Activated naive CD4-positive, alpha-beta T cell treated with anti-CD3 and anti-CD28 coated beads, Interleukin-2, amount 50 U/mL, for 72 hours (primary cell): ENCODE measurements around the gene ITGB7. TPM values are rescaled to one million over a fixed set of nuclear protein-coding genes. Genes with fewer than 3 reads are reported as not detected.
A peak's percentile ranks its signal among the peaks of the same experiment; 100 is the strongest.

Experiments used
- ATAC-seq, 2 donors: fragments of 150-1000 bp; cut with Tn5 transposase; 2 replicates each; pipeline ENCODE4 v1.10.0; 2021; ENCODE audit warnings: mild to moderate bottlenecking in 2 of 2, moderate library complexity in 2 of 2
- DNase-seq, 2 donors: peaks; one replicate each; pipeline ENCODE4 v3.0.0; 2021 to 2022; ENCODE audit warnings: low spot score in 2 of 2
- H3K27ac Mint-ChIP-seq, 2 donors: one replicate each; pipeline ENCODE4 v1.8.0; 2022; ENCODE audit warnings: mild to moderate bottlenecking in 2 of 2, mixed read lengths in 2 of 2
- H3K36me3 Mint-ChIP-seq, 2 donors: one replicate each; pipeline ENCODE4 v1.8.0; 2022; ENCODE audit warnings: mixed read lengths in 2 of 2
- H3K9me3 Mint-ChIP-seq, 2 donors: one replicate each; pipeline ENCODE4 v1.8.0; 2022; ENCODE audit warnings: mixed read lengths in 2 of 2
- total RNA-seq, 2 donors: library from RNA; stranded (reverse); gene quantifications; one replicate each; pipeline ENCODE4 v1.2.3, GENCODE V29; 2022

Gene ITGB7, protein sequence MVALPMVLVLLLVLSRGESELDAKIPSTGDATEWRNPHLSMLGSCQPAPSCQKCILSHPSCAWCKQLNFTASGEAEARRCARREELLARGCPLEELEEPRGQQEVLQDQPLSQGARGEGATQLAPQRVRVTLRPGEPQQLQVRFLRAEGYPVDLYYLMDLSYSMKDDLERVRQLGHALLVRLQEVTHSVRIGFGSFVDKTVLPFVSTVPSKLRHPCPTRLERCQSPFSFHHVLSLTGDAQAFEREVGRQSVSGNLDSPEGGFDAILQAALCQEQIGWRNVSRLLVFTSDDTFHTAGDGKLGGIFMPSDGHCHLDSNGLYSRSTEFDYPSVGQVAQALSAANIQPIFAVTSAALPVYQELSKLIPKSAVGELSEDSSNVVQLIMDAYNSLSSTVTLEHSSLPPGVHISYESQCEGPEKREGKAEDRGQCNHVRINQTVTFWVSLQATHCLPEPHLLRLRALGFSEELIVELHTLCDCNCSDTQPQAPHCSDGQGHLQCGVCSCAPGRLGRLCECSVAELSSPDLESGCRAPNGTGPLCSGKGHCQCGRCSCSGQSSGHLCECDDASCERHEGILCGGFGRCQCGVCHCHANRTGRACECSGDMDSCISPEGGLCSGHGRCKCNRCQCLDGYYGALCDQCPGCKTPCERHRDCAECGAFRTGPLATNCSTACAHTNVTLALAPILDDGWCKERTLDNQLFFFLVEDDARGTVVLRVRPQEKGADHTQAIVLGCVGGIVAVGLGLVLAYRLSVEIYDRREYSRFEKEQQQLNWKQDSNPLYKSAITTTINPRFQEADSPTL
- 10 to 100 TPM; 71.4 to 76.3 TPM for total RNA-seq

DNA sequence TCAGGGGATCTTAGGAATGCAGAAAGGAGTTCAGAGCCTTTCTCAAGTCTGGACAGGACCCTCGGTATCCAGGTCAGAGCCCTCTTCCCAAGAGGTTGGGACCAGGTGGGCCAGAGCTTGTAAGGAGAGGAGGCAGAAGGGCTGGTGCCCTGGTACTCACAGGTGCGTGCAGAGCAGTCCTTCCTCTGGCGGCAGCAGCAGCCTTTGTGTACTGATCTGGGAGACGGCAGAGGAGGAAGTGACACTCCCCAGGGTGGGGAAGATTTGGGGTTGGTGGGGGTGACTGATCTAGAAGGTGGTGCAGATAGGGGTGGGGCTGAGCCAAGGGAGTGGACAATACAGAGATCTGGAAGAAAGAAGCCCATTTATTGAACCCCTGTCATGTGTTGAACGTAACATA, at the start of gene ITGB7:
TSS of gene ITGB7 (minus strand) at position 210 of the 400 bp plus-strand sequence. CDS start 6,808 bp downstream, outside the sequence.
- Mint-ChIP-seq H3K9me3 (no peaks in the 10 kb centered on the region), H3K36me3 (peaks cover 4 to 6% of the 10 kb centered on the region in 2 donors), H3K27ac (peak within 1 kb of the TSS; percentile 84 to 86)
- DNase-seq (peak; percentile 58 to 76), ATAC-seq (peak; percentile 53 to 54)

DNA sequence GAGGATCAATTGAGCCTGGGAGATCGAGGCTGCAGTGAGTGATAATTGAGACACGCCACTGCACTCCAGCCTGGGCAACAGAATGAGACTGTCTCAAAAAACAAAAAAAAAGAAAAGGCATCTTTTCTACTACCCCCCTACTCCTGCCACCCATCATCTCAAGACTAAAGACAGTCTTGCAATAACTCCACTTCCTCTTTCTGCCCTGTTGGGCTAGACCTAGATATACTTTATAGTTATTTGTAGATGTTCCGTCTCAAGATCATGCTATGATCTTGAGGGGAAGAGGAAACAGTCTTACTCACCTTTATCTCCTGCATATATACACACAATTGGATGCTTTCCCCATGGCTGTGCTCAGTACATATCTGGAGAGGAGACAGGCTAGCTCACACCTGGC, 48.9 kb upstream of the ITGB7 start:
- H3K9me3 Mint-ChIP-seq, result no peaks in the 10 kb centered on the region
- DNase-seq (no peak), ATAC-seq (no peak)
- H3K27ac Mint-ChIP-seq, result peak overlapping the region; percentile 6 to 66
- peaks cover 8 to 20% of the 10 kb centered on the region in 2 donors for H3K36me3 Mint-ChIP-seq

DNA sequence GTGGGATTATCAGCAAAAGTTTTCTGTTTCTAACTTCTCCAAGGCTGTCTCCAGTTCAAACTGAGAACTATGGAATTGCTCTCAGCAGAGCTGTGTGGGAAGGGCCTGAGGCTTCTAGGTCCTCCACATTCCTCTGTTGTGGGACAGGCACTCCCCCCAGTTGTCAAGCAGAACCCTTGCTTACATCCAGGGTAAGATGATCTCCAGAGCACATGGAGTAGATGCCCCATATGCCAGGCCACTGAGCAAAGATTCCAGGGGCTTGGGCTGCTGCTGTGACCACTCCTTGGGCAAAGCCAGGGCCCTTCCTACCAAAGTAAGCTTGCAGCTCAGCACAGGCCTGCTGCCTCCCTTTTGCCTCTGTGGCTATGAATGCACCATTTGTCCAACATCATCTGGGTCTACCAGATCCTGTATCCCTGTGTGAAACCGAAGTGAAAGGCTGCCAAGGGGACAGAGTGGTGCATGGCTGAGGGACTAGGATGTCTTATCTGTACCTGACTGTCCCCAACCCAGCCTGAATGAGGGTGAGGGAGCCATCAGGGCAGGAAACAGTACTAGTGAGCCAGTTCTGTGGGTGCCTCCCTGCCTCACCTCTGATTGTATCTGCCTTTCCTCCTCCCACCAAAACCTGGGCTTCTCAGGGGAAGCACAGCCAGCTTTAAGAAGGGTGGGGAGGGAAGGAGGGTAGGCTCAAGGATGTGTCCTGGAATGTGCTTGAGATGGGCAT, 47.9 kb upstream of the ITGB7 start:
- DNase-seq (no peak), ATAC-seq (no peak)
- Mint-ChIP-seq H3K9me3 (no peaks in the 10 kb centered on the region), H3K27ac (peak overlapping the region; percentile 38 to 66), H3K36me3 (peaks cover 8 to 20% of the 10 kb centered on the region in 2 donors)

DNA sequence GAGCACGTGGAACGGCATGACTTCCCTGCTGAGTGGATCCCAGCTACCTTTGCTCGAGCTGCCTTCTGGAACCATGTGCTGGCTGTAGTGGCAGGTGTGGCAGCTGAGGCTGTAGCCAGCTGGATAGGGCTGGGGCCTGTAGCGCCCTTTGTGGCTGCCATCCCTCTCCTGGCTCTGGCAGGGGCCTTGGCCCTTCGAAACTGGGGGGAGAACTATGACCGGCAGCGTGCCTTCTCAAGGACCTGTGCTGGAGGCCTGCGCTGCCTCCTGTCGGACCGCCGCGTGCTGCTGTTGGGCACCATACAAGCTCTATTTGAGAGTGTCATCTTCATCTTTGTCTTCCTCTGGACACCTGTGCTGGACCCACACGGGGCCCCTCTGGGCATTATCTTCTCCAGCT, 46.2 kb upstream of the ITGB7 start:
- Mint-ChIP-seq H3K27ac (peak overlapping the region; percentile 94 to 99), H3K9me3 (no peaks in the 10 kb centered on the region), H3K36me3 (peaks cover 8 to 20% of the 10 kb centered on the region in 2 donors)
- ATAC-seq (no peak), DNase-seq (no peak)

DNA sequence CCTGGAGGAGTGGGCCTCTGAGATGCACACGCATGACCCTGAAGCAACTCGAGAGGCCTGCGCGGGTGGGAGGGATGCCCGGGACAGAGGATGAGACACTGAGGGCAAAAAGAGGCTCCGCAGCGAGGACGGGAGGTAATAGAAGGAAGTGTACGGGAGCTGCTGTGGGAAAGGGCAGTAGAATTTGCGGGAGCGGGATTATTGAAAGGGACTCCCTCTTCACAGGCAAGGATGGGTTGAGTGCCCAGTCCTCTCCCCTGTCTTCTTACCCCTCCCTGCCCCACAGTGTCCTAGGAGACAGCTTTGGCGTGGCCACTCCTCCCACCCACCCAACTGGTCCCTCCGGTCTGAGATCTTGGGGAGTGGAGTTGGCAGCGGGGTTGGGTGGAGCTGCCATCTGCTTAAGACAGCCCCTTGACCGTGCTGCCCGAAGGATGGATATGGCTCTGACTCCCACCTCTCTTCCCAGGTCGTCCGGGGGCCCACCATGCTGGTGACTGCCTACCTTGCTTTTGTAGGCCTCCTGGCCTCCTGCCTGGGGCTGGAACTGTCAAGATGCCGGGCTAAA, 45.4 kb upstream of the ITGB7 start:
- peak; percentile 14 to 21 for ATAC-seq
- Mint-ChIP-seq H3K36me3 (peaks cover 8 to 20% of the 10 kb centered on the region in 2 donors), H3K27ac (peak overlapping the region; percentile 94 to 99), H3K9me3 (no peaks in the 10 kb centered on the region)
- no peak for DNase-seq

DNA sequence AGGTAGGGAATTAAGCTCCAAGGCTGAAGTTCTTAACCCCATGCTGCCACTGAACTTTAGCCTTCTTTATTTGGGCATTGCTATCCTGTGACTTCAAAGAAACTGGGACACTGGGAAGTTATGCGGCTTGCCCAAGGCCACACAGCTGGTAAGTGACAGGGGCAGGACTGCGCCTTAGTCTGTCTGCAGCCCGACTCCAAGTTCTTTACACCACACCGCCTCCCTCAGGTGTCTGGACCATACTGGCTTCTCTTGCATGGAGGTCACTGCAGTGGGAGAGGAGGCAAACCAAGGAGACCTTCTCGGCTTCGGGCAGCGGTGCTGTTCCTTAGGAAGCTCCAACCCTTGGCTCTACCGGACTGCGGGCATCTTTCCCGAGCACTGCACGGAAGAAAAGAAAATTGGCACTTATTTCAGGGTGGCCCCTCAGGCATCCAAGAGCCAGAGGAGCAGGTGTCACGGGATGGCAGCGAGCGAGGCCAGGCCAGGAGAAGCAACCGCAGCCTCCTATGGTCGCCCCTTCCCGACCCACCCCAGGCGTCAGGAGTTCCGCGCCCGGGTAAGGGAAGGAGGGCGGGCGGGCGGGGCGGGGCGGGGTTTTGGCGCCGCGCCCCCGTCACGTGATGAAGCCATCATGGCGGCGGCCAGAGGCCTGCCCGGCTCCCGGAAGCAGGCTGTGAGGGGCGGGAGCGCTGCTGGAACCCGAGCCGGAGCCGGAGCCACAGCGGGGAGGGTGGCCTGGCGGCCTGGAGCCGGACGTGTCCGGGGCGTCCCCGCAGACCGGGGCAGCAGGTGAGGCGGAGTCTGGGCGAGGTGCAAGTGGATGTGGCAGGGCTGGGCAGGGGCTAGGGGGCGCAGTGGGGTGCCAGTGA, 44.7 kb upstream of the ITGB7 start:
- no peaks in the 10 kb centered on the region for H3K9me3 Mint-ChIP-seq
- peak overlapping the region; percentile 94 to 99 for H3K27ac Mint-ChIP-seq
- peaks cover 8 to 20% of the 10 kb centered on the region in 2 donors for H3K36me3 Mint-ChIP-seq
- DNase-seq, result peak; percentile 73 to 89
- ATAC-seq, result peak; percentile 78 to 93

DNA sequence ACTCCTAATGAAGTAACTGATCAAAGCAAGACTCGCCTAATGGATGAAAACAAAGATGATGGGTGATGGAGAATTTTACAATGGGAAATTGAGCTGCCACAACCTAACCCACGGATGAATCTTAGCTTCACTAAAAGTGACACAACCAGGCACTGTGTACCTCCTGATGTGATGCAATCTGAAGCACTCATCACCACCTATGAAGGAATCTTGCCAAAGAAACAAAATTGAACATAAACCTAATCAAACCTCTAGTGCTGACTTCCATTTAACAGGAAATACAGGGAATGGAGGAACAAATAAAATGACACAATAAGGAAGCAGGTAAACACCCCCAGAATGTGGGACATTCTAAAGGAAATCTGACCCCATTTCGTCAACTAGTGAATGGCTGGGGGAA, 38.2 kb upstream of the ITGB7 start:
- DNase-seq, result no peak
- H3K9me3 Mint-ChIP-seq, result no peaks in the 10 kb centered on the region
- no peak for ATAC-seq
- H3K27ac Mint-ChIP-seq, result no peak overlapping the region
- no peaks in the 10 kb centered on the region for H3K36me3 Mint-ChIP-seq

DNA sequence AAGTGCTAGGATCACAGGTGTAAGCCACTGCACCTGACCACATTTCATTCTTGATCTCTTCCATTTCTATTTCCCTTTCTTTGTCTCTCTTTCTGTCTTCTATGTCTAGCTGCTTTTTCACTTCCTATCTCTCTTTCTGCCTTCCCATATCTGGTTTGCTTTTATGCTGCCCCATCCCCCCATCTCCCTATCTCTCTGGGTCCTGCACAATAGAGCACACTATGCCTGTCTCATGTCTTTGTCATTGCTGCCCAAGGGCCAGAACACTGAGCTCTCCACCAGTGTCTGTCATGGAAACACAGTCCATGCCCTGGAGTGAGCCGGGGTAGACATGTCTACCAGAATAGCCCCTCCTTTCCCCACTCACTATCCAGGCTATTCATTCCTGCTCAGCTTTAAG, 37.3 kb upstream of the ITGB7 start:
- Mint-ChIP-seq H3K9me3 (no peaks in the 10 kb centered on the region), H3K27ac (no peak overlapping the region), H3K36me3 (no peaks in the 10 kb centered on the region)
- no peak for ATAC-seq
- DNase-seq, result no peak

DNA sequence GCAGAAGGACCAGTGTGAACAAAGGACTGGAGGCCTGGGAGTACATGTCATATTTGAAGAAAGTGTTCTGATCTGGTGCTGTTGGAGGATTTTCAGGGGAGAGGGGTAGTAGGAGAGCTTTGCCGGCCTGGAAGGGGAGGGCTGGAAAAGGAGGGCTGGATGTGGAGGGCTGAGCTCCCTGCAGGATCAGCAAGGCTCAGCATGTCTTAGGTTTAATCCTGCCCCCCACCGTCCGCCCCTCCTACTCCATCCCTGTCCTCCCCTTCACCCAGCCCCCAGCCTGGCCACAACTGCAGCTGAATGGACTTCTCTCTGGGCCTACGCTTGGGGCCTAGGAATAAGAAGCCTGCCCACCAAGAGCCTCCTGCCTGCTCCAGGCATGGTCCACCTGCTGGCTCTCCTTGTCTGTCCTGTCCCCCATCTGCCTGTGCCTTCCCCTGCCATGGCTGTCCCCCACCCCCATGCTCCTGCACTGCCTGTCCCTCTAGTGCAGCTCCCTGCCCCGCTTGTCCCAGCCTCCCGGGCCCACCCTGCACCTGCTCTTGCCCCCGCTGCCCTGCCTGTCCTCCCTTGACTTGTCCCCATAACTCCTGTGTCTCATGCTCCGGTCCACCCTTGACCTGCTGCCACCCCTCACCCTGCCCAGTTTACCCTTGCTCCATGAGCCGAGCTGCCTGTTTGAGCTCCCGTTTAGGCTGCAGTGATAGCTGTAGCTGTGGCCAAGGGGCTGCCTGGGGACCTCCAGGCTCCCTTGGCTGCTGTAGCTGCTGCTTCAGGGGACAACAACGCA, 34.8 kb upstream of the ITGB7 start:
- Mint-ChIP-seq H3K36me3 (no peaks in the 10 kb centered on the region), H3K27ac (no peak overlapping the region), H3K9me3 (no peaks in the 10 kb centered on the region)
- DNase-seq (no peak), ATAC-seq (no peak)

DNA sequence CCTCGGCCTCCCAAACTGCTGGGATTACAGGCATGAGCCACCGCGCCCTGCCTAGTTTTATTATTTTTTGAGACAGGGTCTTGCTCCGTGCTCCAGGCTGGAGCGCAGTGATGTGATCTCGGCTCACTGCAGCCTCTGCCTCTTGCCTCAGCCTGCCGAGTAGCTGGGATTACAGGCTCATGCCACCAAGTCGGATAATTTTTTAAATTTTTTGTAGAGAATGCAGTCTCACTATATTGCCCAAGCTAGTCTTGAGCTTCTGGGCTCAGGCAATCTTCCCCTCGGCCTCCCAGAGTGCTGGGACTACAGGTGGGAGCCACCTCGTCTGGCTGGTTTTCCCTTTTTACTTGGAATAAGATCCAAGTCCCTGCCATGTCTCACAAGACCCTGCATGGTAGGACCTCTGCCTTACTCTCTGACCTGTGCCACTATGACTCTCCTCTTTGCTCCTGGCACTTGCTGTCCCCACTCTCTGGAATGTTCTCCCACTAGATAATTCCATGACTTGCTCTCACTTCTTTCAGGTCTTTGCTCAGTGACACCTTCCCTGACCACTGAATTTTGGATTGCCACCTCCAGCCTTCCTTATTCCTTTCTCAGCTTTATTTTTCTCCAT, 32.7 kb upstream of the ITGB7 start:
- no peaks in the 10 kb centered on the region for H3K9me3 Mint-ChIP-seq
- DNase-seq, result no peak
- H3K27ac Mint-ChIP-seq, result no peak overlapping the region
- H3K36me3 Mint-ChIP-seq, result no peaks in the 10 kb centered on the region
- ATAC-seq, result no peak

DNA sequence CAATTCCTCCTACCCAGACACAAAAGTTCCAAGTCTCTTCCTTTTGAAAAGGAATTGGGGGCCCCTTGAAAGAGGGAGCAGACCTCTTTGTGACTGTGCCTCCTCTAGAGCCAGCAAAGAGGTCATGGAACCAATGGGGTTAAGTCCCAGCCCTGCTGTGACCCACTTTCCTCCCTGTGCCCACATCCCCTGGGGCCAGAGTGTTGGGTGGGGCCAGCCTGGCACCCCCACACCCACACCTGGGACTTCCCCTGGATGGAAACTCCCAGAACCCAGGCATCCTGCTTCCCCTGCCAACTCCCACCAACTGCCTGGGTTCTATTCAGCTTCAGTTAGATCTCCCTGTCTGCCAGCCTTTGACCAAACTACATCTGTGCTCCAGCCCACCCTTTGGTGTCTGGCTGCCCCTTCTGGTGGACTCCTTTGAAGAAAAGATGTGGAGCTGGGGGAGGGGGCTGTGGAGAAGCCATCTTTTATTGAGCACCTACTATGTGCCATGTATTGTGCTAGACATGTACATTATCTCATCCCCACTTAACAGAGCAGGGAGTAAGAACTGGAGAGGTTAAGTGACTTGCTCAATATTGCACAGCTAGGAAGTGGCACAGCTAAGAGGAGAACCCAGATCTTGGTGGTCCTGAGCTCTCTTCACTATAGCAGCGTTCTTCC, 29.5 kb upstream of the ITGB7 start:
- ATAC-seq (peak in 1 of 2 donors; percentile 11), DNase-seq (no peak)
- H3K27ac Mint-ChIP-seq, result peak overlapping the region; percentile 53 to 77
- H3K36me3 Mint-ChIP-seq, result no peaks in the 10 kb centered on the region
- H3K9me3 Mint-ChIP-seq, result no peaks in the 10 kb centered on the region

DNA sequence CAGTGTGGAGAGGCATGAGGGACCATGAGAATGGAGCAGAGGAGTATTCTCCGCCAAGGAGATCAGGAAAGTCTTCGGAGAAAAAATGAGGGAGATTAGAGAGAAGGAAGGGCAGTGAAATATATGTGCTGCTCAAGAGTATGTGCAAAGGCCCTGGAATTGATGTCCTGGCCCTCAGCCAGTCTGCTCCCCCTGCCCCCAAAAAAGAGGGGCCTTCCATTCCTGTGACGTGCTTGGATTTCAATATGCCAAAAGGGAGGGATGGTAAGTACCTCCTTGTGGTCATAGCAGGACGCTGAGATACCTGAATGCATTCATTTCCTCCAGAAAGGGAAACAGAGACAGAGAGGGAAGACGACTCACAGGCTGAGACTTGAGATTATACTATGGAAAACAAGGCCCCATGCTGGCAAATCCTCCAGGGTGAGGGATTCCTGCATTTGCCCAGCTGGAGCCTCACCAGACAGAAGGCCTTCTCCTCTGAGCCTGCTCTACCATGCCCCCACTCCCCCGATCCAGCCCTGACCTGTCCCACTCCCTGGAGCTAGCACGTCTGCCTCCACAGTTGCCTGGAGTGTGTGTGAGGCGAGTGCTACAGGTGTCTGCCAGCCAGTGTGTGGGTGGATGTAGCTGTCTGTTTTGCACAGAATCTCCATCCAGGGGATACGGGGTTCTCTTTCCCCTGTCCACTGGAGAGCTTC, 28.8 kb upstream of the ITGB7 start:
- ATAC-seq (no peak), DNase-seq (no peak)
- Mint-ChIP-seq H3K27ac (peak overlapping the region; percentile 53 to 77), H3K9me3 (no peaks in the 10 kb centered on the region), H3K36me3 (no peaks in the 10 kb centered on the region)

DNA sequence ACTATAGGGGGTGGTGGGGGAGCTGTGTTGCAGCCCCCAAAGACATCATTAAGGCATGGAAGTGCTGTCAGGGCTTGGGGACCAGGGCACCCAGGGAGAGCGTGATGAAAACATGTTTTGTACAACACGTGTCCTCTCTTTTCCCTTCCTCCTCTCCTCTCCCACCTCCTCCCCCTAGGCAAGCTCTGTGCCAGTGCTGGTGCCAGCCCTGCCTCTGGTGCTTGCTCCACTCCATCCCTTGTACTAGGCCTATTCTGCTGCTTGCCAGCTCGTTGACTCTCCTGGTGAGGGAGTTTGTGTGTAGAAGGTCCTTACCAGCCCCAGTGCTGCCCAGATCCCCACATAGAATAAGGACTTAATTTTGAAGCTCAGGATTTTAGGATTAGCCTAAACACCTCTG, 28.1 kb upstream of the ITGB7 start:
- DNase-seq (no peak), ATAC-seq (no peak)
- Mint-ChIP-seq H3K27ac (peak overlapping the region in 1 of 2 donors; percentile 77), H3K9me3 (no peaks in the 10 kb centered on the region), H3K36me3 (no peaks in the 10 kb centered on the region)
